Epidermal melanocyte (primary cell): ENCODE data around the gene ORM2.
"Not testable (repeated sequence)": the region's sequence is repeated elsewhere in the genome, so short reads cannot be mapped to it uniquely, and the experiment has no call there.

ENCODE experiments used
- DNase-seq: peaks from one replicate; pipeline ENCODE4 v3.0.0; 2011; ENCODE audit warnings: low spot score; ENCODE audit not compliant: insufficient read length

Gene ORM2

DNA sequence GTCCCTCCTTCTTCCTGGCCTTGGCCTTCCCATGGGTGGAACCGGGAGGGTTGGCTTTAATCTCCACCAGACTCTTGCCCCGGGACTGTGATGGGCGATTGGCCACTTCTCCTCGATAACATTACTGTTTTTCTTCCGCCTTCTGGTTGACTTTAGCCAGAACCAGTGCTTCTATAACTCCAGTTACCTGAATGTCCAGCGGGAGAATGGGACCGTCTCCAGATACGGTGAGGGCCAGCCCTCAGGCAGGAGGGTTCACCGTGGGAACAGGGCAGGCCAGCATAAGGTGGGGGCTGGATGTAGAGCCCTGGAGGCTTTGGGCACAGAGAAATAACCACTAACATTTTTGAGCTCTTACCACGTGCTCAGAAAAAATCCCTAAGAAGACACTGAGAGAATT lies 967 bp downstream of the ORM2 start:
- DNase-seq: no peak

DNA sequence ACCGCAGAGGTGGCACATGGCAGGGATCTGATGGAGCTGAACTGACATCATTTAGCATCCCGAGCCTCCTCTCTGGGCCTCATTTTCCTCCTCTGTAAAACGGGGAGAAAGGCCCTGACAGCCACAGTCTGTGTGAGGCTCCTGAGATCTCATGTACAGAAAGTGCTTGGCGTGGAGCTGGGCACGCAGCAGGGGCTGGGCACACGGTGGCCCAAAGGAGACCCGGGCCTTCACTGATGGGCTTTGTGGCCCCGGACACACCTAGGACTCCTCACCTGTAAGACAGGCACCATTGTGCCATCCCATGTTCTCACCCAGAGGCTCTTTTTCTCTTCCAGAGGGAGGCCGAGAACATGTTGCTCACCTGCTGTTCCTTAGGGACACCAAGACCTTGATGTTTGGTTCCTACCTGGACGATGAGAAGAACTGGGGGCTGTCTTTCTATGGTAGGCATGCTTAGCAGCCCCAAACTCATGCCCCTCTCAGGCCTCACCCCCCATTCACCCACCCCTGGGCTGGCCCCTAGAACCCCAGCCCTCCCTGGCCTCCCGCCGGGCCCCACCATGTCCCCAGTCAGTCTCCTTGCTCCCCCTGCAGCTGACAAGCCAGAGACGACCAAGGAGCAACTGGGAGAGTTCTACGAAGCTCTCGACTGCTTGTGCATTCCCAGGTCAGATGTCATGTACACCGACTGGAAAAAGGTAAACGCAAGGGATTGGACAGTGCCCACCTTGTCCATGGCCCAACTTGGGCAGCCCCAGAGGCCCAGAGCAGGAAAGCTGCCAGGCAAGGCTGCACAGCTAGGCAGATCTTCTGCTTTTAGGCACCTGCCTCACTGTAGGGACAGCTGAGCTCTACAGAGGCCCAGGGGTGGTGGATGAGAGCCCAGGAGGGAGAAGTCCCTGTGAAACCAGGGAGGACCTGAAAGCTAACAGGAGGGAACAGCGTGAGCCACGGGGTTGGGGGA lies 1.8 kb downstream of the ORM2 start:
- DNase-seq: not testable (repeated sequence)

DNA sequence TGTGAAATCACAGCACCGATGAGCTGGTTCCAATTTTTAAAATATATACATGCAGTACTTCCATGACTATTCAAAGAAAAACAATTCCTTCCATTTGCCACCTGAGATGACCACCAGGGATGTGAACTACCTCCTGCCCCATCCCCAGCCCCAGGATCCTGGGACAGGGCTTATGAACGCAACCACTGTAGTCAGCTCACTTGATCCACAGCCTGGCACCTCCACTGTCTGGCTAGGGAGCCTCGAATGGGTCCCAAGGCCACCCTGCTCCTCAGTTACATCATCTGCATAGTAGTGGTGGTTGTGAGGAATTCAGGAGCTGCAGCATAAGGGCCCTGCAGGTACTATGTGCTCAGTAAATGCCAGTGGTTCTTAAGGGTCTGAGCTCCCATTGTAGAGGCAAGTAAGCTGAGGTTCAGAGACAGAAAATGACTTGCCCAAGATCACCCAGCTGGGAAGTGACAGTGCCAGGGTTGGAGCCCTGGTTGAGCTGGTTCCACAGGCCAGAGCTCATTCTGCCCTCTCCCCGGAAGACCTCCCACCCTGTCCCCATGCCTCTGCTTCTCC lies 2.9 kb downstream of the ORM2 start:
- not testable (repeated sequence) for DNase-seq

DNA sequence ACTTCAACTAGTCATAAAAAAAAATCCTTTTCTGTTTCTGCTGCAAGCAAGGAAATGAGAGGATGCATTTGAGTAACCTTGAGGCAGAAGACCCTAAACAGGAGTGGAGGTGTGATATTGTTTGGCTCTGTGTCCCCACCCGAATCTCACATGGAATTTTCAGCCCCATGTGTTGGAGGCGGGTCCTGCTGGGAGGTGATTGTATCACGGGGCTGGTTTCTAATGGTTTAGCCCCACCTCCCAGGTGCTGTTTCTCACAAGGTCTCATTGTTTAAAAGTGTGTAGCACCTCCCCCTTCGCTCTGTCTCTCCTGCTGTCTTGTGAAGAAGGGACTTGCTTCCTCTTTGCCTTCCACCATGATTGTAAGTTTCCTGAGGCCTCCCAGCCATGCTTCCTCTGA lies 4.0 kb downstream of the ORM2 start:
- DNase-seq: not testable (repeated sequence)

DNA sequence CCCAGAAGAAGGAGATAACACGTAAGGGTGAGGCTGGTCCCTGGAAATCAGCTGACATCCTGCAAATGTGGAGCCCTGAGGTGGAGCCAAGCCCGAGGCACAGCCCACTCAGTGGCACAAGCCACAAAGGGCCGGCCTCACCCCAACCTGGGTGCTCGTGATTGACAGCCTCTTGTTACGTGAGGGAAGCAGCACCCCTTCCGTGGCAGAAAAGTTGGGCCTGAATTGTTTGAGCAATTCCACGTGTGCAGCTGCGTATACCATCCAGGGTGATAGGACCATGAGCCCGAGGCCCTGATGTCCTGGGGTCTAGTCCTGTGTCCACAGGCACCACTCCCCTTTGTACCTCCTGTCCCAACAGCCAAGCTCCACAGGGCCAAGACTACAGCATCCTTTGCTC lies 4.8 kb downstream of the ORM2 start:
- DNase-seq: no peak

DNA sequence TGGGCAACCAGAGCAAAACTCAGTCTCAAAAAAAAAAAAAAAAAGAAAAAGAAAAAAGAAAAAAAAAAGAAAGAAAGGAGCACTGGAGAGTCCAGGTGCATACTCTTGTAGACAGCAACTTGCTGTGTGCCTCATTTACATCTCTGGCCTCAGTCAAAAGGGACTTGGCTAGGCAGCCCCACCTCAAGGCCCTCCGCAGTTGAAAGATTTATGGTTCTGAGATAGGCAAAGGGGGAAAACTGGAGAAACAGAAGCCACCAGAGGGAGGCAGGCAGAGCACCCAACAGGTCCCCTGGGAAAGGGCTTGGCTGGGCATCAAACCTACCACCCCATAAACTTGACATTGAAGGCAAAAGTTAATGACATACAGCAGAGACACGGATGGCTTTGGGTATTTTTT lies 6.1 kb downstream of the ORM2 start:
- no peak for DNase-seq

DNA sequence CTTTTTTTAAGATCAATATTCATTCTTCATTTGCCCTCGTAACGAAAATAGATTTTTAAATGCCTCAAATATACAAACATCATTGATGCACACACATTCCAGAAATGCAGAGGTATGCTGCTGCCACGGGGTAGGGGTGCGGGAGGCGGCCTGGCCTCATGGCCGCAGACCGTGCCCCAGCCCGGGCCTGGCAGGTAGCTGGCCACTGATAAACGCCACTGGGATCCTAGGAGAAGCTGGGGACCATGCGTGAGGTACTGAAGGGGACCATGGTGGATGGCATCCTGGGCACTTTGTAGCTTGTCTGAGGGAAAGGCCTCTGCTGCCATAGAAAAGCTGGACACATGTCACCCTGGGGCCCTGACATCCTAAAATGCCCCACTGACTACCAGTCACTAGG lies 6.5 kb downstream of the ORM2 start:
- DNase-seq: no peak

DNA sequence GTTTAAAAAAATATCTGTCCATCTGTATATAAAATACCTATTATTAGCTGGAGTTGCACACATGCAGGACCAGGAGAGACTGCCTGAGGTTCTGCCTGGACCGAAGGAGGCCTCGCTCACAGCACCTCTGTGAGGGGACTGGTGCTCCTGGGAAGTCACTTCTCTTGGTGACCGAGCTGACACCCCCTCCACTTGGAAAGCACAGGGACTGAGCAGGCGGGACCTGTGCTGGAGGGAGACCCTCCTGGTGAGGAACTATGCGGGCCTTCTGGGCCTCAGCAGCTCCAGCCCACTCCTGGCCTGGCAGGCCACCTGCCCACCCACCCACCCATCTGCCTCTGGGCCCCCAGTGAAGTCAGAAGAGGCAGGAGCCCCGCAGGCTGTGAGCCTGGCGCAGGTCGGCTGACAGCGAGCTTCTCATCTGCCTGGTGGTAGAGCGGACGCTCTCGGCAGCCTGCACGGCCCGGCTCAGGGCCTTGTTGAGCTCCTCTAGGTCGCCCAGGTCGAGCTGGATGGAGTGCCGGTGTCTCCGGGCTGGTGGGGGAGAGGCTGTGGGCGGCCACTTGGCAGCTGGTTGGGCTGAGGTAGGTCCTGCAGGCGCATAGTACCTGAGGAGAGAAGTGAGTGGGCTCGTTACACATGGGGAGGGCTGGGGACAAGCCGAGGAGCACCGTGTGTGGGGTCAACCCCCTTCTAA lies 7.2 kb downstream of the ORM2 start:
- DNase-seq: no peak

DNA sequence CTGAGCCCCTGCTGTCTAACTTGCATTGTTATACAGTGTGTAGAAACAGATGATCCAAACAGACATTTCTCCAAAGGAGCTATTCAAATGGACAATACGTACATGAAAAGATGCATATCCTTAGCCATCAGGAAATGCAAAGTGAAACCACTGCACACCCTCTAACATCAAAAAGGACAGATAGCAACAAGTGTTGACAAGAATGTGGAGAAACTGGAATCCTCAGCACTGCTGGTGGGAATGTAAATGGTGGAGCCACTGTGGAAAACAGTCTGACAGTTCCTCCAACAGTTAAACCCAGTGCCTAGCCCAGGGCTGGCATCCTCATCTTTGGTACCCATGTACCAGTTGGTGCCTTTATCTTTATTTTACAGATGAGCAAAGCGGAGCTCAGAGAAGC lies 8.5 kb downstream of the ORM2 start:
- DNase-seq: no peak

DNA sequence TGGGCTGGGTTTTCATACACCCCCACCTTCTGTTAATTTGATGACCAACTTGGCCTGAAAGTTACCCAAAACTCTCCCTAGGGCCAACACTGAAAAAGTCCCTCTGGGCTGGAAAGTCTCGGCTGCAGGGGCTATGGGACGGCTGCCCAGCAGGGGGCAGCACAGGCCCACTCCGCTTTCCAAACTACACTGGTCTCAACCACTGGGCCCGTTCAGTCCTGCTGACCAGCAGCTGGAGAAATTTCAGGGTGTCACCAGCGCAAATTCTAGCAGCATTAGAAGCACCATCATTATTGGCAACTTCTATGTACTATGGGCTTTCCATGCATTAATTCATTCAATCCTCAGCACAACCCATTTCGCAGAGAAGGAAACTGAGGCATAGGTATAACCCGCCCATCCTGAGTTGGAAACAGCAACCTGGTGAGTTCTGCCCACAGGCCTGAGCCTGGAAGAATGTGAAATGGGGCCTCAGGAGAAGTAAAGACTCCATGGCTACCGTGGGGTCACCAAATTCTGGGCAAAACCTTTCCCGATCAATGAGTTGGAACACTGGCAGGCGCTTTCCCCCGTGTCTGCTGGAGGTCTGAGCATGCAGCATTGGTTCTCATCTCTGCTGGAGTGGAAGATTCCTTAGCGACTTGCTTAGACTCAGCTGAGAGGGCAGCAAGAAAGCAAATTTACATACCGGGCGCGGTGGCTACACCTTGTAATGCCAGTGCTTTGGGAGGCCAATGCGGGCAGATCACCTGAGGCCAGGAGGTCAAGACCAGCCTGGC lies 9.7 kb downstream of the ORM2 start:
- DNase-seq: peak; percentile 80

DNA sequence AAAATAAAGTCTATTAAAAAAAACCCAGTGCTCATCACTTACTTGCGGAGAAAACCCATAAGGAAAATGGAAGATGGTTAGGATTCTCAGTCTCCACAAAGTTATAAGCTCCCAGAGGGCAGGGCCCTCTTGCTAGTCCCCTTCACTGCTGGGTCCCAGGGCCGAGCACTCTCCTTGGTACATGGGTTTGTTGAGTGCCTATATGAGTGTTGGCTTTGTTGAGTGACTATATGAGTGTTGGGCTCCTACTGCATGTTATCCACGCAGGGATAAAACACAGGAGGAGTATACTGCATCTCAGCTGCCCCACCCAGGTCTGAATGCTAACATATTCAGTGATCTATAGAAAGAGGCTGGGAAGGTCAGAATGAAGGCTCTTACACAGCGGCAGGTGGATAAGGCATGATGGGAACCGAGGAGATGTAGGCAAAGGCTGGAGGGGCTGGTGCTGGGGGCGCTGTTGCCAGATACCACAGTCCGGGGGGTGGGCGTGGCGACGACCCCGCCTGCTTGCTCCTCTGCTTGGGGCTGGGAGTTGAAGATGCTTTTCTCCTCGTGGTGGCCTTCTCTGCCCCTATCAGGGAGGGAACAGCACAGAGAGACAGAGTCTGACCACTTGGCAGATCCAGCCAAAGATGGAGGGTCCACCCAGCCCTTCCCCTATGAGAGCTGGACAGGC lies 11.6 kb downstream of the ORM2 start:
- peak; percentile 5 for DNase-seq

DNA sequence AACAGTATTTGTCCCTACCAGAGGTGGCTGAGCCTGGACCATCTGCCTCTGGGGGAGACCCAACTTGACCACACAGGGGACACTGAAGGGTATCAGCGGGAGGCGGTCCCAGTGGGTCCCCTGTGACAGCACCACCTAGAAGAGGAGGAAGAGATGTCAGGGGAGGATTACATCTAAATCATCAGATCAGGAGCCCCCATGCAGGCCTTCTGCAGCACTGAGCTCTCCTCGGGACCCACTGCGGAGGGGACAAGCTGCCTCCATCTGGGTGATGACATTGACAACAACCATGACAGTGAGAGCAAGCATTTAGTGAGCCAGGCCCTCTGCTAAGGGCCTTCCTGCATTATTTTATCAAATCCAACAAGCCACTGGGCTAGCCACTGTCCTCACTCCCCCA lies 12.3 kb downstream of the ORM2 start:
- no peak for DNase-seq

DNA sequence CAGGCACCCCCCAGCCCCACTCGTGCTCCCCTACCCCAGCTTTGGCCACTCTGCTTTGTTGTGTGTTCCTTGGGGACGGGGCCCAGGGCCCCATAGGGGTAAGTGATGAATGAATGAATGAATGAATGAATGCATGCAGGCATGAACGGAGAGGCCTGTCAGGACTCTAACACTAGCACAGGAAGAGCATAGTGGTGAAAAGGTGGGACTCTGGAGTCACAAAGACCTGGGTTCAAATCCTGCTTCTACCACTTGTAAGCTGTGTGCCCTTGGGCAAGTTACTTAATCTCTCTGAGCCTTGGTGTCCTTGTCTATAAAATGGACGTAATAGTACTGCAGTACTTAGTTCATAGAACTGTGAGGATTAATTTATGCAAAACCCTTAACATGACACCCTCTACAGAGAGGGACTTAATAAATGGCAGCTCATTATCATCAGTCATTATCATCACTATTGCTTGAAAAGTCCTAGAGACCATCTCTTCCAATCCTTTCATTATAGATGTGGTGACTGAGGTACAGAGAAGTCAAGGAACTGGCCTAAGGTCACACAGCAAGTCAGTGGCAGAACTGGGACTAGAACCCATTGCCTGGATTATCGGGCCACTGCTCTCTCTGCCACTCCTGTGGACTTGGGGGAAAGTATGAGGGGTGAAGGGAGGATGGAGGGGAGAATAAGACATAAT lies 13.2 kb downstream of the ORM2 start:
- DNase-seq: peak; percentile 8

DNA sequence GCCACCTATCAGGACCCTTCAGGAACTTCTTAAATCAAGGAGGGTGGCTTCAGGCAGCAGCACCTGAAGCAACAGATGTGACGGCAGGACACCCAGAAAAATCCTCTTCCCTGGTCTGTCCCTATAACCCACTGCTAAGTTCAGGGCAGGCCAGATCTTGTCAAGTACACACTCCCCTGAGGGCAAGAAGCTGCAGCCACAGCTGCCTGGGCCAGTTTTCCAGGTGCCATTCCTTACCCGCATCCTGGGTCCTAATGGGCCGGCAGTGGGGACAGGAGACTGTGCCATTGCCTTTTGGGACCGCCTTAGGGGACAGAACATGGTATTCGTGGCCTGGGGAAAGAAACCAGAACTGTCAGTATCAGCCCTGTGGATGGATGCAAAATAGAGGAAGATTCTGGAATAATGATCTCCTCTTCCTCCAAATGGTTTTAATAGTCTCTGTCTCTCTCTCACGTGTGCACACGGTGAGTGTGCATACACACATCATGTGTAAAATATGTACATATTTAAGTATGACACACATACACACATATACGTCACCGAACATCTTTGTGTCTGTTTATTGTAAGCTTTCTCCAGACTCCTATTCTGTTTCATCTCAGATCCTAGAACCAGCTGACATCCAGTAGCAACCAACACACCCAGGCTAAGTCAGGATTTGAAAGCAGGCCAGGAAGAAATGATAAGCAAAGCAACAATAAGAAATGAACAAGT lies 14.0 kb downstream of the ORM2 start:
- DNase-seq: peak; percentile 8

DNA sequence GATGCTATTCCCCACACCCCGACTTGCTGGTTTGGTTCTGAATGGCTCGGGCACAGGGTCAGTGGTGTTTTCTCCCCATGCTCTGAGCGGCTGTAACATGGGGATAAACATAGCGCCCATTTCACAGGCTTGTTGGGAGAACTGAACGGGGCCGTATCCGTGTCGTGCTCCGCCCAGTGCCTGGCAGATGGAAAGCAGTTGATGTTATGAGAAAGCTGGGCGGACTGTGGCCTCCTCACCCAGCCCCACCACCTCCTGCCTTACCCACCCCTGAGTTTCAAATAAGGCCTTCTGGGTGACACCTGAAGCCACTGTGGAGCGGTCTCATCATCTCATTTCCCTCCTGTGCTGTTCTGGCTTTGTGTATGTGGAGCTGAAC lies 14.5 kb downstream of the ORM2 start:
- no peak for DNase-seq

DNA sequence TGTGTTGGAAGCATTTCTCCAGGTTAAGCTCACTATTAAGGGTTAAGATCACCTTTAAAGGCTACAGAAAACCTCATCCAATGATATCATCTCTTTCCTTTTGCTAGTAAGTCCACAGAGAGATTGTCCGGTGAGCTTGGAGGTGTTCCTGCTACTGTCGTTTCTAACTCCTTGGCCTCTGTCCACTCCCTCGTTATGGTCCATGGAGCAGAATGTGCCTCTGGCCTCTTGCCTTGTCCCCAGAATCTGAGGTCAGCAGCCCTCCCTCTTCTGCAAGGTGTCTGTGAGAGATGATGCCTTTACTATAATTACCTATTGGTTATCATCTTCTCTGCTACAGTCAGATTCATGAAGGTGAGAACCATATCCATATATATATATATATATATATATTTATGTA lies 15.0 kb downstream of the ORM2 start:
- no peak for DNase-seq

DNA sequence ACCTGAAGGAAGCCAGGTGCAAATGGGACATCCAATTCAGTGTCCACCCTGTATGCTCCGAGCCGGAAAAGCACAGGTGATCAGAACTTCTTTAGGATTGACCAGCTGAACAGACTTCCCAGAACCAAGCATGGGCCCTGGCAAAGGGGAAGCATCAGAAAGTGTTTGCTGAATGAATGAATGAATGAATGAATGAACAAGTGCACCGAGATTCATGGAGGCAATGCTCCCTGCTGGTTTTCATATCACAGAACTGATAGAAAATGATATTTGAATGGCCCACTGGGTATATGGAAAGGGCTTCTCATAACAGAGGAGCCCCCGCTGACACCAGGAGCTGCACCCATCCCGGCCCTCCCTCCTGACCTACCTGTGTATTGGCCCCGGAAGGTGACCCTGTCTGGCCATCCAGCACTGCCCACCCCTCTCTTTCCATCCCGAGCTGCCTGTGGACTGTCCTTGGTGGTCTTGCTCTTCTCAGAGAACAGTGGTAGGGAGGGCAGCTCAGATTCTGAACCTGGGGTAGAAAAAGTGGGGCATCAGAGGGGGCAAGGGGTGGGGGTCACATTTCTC lies 15.9 kb downstream of the ORM2 start:
- peak; percentile 13 for DNase-seq

DNA sequence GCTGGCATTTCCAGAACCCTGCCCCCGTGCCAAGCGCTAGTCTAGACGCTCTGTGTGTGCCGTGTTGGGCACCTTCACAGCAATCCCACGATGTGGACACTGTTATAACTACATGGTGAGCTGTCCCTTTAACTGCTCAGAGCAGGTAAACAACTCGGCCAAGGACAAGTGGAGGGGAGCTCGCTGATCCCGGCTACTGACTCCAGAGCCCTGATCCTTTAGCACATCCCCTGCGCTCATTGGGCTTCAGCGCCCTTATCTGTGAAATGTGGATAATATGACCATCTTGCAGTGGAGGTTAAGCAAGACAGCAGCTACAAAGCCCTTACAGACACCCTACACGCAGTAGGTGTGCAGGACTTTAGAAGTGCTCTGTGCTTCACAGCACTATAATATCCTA lies 16.5 kb downstream of the ORM2 start:
- no peak for DNase-seq

DNA sequence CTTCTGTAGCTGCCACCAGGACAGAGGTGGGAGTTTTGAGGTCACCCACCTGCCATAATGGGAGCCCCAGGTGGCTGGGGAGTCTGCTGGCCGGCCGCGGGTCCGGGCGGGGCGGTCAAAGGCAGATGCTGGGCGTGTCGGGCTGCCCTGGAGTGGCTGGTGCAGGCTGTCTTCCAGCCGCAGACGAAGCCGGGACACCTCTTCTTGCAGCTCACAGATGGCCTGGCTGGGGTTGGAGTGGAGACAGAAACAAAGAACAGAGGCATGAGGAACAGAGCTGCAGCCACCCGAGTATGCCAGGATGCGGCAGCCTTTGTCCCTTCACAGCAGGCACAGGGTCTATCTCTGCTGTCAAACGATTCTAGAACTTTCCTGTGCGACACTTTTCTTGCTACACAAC lies 18.0 kb downstream of the ORM2 start:
- no peak for DNase-seq
